ENCODE data around the gene GPR137C. TPM values are rescaled to one million over a fixed set of nuclear protein-coding genes. Genes with fewer than 3 reads are reported as not detected.

GPR137C gene
- total and polyA plus RNA-seq, 2 of the 4 experiments (the other 2 are of a cell fraction): 0.72 to 0.91 TPM

DNA sequence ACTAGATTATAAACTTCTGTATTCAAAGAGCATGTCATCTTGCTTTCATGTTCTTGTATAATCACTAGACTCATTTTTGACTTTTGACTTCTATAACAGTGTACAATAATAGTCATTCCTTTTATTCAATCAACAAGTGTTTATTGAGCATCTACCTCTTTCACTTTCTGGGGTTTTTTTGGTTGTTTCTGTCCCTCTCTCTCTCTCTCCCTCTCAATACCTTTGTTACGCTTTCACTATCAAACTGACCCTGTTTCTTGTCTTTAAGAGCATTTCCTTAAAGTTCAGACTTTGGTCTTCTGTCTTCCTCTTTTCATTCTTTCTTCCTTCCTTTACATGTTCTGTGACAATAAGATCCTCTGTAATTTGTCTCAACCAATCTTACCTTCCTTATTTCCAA is 49.5 kb downstream of the GPR137C start:
- TF ChIP-seq CTCF (conservative IDR thresholded peaks at IDR 0.05; ENCODE audit: low read depth, low read length): no peak
- no peak for TF ChIP-seq MAFK (IDR thresholded peaks at IDR 0.05; ENCODE audit: low read depth, low read length)
- TF ChIP-seq FOS (IDR thresholded peaks at IDR 0.05; ENCODE audit: low read depth, low read length): no peak
- no peak for TF ChIP-seq USF2 (IDR thresholded peaks at IDR 0.05; ENCODE audit: low read depth, low read length)
- TF ChIP-seq NFE2L2 (IDR thresholded peaks at IDR 0.05; ENCODE audit: low read depth, low read length): no peak
- TF ChIP-seq CHD1 (IDR thresholded peaks at IDR 0.05; ENCODE audit: low read depth, low read length): no peak
- no peak for TF ChIP-seq RAD21 (IDR thresholded peaks at IDR 0.05; ENCODE audit: low read length)
- TF ChIP-seq ELK1 (IDR thresholded peaks at IDR 0.05; ENCODE audit: borderline replicate concordance, low read depth, low read length): no peak
- no peak for TF ChIP-seq RFX5 (IDR thresholded peaks at IDR 0.05; ENCODE audit: low read depth, low read length)
- TF ChIP-seq MXI1 (IDR thresholded peaks at IDR 0.05; ENCODE audit: borderline replicate concordance, low read depth, low read length): no peak
- TF ChIP-seq RCOR1 (IDR thresholded peaks at IDR 0.05; ENCODE audit: insufficient replicate concordance, low read length): no peak
- no peak overlapping the region for H2AK9ac ChIP-seq (replicated peaks; ENCODE audit: low read depth, low read length, poor library complexity)
- no peaks in the 10 kb centered on the region for H3K4me1 ChIP-seq (ENCODE audit: control insufficient read depth, insufficient read depth, low read length)
- no peaks in the 10 kb centered on the region for H3K9me3 ChIP-seq (ENCODE audit: control insufficient read depth, insufficient read depth, low read length)
- no peaks in the 10 kb centered on the region for H3K27me3 ChIP-seq (ENCODE audit: control insufficient read depth, insufficient read depth, low read length)
- dilution Hi-C loops (cut with HindIII; ENCODE audit: low sequenced_read_pairs, unreplicated experiment) (no loop called here), intact Hi-C loops (cut with micrococcal nuclease) (no loop called here), in situ Hi-C loops (cut with MboI; ENCODE audit: low sequenced_read_pairs) (no loop called here)
- no peak overlapping the region for H2BK5ac ChIP-seq (ENCODE audit: low read depth, low read length, poor library complexity, severe bottlenecking)
- DNase-seq (no peak), ATAC-seq (ENCODE audit: low read depth) (no peak)
- H3K9ac ChIP-seq (ENCODE audit: low read depth, low read length): no peak overlapping the region
- no peak overlapping the region for H3K14ac ChIP-seq (replicated peaks; ENCODE audit: low read depth, low read length)
- no peak overlapping the region for H3K4ac ChIP-seq (ENCODE audit: low read depth, low read length)
- no peaks in the 10 kb centered on the region for H4K20me1 ChIP-seq (ENCODE audit: insufficient read depth, low read length)
- no peak overlapping the region for H4K91ac ChIP-seq (ENCODE audit: insufficient read depth, low read depth, low read length)
- WGBS, 2 experiments (ENCODE audit: extremely low coverage in 2 of 2, insufficient read length in 1 of 2): no CpG with 5 or more reads among the region's 1 CpG
- H4K5ac ChIP-seq (ENCODE audit: low read depth, low read length): no peak overlapping the region
- no peaks in the 10 kb centered on the region for H3K79me1 ChIP-seq (ENCODE audit: low read depth in 1 of 2, low read length in 2 of 2)
- BruUV-seq (replicated peaks): no TSS peak
- no peaks in the 10 kb centered on the region for H3K9me1 ChIP-seq (ENCODE audit: insufficient read depth, low read length)
- H2BK15ac ChIP-seq (ENCODE audit: low read depth, low read length): no peak overlapping the region
- no peak overlapping the region for H3K4me3 ChIP-seq (ENCODE audit: insufficient read depth, low read depth, low read length)
- H3K56ac ChIP-seq (ENCODE audit: extremely low read depth, insufficient read depth, low read length): no peak overlapping the region
- H3K4me2 ChIP-seq (ENCODE audit: low read depth, low read length): no peak overlapping the region
- no peak overlapping the region for H3K18ac ChIP-seq (ENCODE audit: low read depth, low read length)
- ChIA-PET CTCF (no interaction called here), POLR2A (ENCODE audit: unreplicated experiment) (no interaction called here)
- H3K23ac ChIP-seq (ENCODE audit: low read depth, low read length): no peak overlapping the region
- H3K27ac ChIP-seq (ENCODE audit: insufficient read depth, low read length): no peak overlapping the region
- H2BK20ac ChIP-seq (ENCODE audit: low read depth, low read length): no peak overlapping the region
- H2AFZ ChIP-seq (replicated peaks; ENCODE audit: low read length, poor library complexity): no peak overlapping the region
- H2BK120ac ChIP-seq (ENCODE audit: low read depth, low read length): no peak overlapping the region
- no peak overlapping the region for H4K8ac ChIP-seq (ENCODE audit: low read depth in 2 of 2, low read length in 2 of 2)
- no peak overlapping the region for H2AK5ac ChIP-seq (ENCODE audit: low read depth, low read length)
- no peaks in the 10 kb centered on the region for H3K36me3 ChIP-seq (ENCODE audit: control insufficient read depth, insufficient read depth, low read length)
